ENCODE measurements around the gene ZCCHC7. TPM values are rescaled to one million over a fixed set of nuclear protein-coding genes. Genes with fewer than 3 reads are reported as not detected.

ZCCHC7 gene
- total and polyA plus RNA-seq, 2 experiments from 2014 or later = 29.8 to 38.8 TPM

DNA sequence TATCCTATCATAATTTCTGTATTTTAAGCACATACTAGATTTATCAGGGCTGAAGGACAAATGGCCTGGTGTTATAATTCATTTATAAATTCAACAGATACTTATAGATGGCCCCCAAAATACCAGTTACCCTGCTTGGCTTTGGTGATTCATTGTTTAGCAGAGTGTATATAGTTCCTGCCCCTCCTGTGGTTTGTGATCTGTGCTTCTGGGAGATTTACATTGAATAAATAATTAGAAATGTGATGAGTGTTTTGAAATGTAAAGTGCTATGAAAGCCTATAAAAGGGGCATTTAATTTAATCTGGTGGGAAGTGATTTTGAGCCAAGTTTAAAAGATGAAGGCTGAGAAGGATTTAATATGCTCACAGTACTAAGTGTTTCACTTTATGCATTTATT, 36.7 kb upstream of the ZCCHC7 start:
- peaks cover 17% of the 10 kb centered on the region for H3K36me3 Mint-ChIP-seq (ENCODE audit: low read depth)
- no peak overlapping the region for H3K4me3 Mint-ChIP-seq
- no peak overlapping the region for H3K27ac Mint-ChIP-seq
- H3F3A ChIP-seq (replicated peaks; ENCODE audit: low read depth) = no peaks in the 10 kb centered on the region
- peaks cover 58% of the 10 kb centered on the region for H3K79me2 ChIP-seq (replicated peaks; ENCODE audit: insufficient read depth)
- H3K9me3 Mint-ChIP-seq = peaks cover 6% of the 10 kb centered on the region; the same call in 2 of the 3 replicates
- no peak overlapping the region for H3K27ac ChIP-seq (ENCODE audit: low read depth)
- H3K4me3 ChIP-seq = no peak overlapping the region
- peaks cover 17% of the 10 kb centered on the region for H3K27me3 Mint-ChIP-seq (ENCODE audit: insufficient read depth, low read depth, poor library complexity)
- ATAC-seq (no peak), DNase-seq (ENCODE audit: low spot score) (no peak)
- no peak overlapping the region for H3K4me2 ChIP-seq
- H3K27me3 ChIP-seq (ENCODE audit: insufficient read depth) = peaks cover 5% of the 10 kb centered on the region
- no peak overlapping the region for H2AFZ ChIP-seq
- peaks cover 21% of the 10 kb centered on the region; the same call in 1 of the 2 replicates for H3K4me1 ChIP-seq (ENCODE audit: insufficient read depth)
- H3K9me2 ChIP-seq (ENCODE audit: insufficient read depth) = no peaks in the 10 kb centered on the region
- peaks cover 17% of the 10 kb centered on the region for H3K4me1 Mint-ChIP-seq
- no peak for TF ChIP-seq STAT1 (IDR thresholded peaks at IDR 0.05; ENCODE audit: unreplicated experiment)
- no peak for TF ChIP-seq CREB1 (CRISPR knock-in tag; IDR thresholded peaks at IDR 0.05; ENCODE audit: low read depth)
- TF ChIP-seq REST (IDR thresholded peaks at IDR 0.05; ENCODE audit: unreplicated experiment) = no peak
- TF ChIP-seq, protein P1, sequence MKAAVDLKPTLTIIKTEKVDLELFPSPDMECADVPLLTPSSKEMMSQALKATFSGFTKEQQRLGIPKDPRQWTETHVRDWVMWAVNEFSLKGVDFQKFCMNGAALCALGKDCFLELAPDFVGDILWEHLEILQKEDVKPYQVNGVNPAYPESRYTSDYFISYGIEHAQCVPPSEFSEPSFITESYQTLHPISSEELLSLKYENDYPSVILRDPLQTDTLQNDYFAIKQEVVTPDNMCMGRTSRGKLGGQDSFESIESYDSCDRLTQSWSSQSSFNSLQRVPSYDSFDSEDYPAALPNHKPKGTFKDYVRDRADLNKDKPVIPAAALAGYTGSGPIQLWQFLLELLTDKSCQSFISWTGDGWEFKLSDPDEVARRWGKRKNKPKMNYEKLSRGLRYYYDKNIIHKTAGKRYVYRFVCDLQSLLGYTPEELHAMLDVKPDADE (IDR thresholded peaks at IDR 0.05) = no peak
- no peak for TF ChIP-seq NANOG (IDR thresholded peaks at IDR 0.05; ENCODE audit: borderline replicate concordance)
- TF ChIP-seq JUNB (IDR thresholded peaks at IDR 0.05; ENCODE audit: unreplicated experiment) = no peak
- no peak for TF ChIP-seq EZH2 (IDR thresholded peaks at IDR 0.05; ENCODE audit: low read depth, unreplicated experiment)
- no peak for TF ChIP-seq ZNF462 (CRISPR knock-in tag; IDR thresholded peaks at IDR 0.05)
- TF ChIP-seq EZH2phosphoT487 (IDR thresholded peaks at IDR 0.05; ENCODE audit: unreplicated experiment) = no peak
- TF ChIP-seq ZNF114 (CRISPR knock-in tag; IDR thresholded peaks at IDR 0.05) = no peak
- no peak for TF ChIP-seq CTCF (conservative IDR thresholded peaks at IDR 0.05; ENCODE audit: low read depth in 2 of 2)
- TF ChIP-seq POLR2AphosphoS5 (IDR thresholded peaks at IDR 0.05; ENCODE audit: low read depth) = no peak
- TF ChIP-seq ZNF331 (CRISPR knock-in tag; IDR thresholded peaks at IDR 0.05; ENCODE audit: low read depth) = no peak
- H4K20me1 ChIP-seq (replicated peaks; ENCODE audit: insufficient read depth) = peaks cover 13% of the 10 kb centered on the region
- H3K36me3 ChIP-seq (ENCODE audit: insufficient read depth) = peaks cover 10% of the 10 kb centered on the region; the same call in 1 of the 2 replicates
